ENCODE data around the gene HRC.

DNA sequence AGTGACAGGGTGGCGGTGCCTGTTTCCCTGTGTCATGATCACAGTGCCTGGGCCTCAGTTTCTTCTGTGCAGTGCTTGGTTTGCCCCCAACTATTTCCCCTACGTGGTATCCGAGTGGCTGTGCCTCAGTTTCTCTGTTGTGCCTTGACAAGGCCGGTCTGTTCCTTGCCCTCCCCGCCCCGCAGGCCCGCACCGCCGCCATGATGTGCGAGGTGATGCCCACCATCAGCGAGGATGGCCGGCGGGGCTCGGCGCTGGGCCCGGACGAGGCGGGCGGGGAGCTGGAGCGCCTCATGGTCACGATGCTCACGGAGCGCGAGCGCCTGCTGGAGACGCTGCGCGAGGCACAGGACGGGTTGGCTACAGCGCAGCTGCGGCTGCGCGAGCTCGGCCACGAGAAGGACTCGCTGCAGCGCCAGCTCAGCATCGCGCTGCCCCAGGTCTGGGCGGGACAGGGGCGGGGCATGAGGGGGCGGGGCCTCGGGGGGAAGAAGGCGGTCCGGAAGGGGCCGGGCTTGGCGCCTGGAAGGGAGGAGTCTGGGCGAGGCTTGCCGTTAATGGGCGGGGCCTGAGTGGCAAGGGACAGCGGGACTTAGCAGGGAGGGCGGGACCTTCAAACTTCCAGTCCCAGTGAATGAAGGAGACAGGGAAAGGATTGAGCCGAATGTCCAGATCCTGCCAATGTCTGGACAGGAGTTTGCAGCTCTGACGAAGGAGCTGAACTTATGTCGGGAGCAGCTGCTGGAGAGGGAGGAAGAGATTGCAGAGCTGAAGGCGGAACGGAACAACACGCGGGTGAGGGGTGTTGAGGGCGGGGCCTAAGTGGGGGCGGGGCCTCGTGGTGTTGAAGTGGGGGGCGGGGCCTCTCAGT, 27.3 kb downstream of the HRC start:
- TF ChIP-seq, protein P1, sequence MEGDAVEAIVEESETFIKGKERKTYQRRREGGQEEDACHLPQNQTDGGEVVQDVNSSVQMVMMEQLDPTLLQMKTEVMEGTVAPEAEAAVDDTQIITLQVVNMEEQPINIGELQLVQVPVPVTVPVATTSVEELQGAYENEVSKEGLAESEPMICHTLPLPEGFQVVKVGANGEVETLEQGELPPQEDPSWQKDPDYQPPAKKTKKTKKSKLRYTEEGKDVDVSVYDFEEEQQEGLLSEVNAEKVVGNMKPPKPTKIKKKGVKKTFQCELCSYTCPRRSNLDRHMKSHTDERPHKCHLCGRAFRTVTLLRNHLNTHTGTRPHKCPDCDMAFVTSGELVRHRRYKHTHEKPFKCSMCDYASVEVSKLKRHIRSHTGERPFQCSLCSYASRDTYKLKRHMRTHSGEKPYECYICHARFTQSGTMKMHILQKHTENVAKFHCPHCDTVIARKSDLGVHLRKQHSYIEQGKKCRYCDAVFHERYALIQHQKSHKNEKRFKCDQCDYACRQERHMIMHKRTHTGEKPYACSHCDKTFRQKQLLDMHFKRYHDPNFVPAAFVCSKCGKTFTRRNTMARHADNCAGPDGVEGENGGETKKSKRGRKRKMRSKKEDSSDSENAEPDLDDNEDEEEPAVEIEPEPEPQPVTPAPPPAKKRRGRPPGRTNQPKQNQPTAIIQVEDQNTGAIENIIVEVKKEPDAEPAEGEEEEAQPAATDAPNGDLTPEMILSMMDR (IDR thresholded peaks at IDR 0.05) = peak in 5 of 7 experiments; percentile 14 to 54 (median 34)
- TF ChIP-seq POLR2A (IDR thresholded peaks at IDR 0.05) = peak in 1 of 3 donors; percentile 23

All from body of pancreas (tissue), 4 donors.